ENCODE data around the gene CCDC192. TPM values are rescaled to one million over a fixed set of nuclear protein-coding genes. Genes with fewer than 3 reads are reported as not detected.

CCDC192 gene
- total RNA-seq, 6 experiments from 2014 or later, result not detected

DNA sequence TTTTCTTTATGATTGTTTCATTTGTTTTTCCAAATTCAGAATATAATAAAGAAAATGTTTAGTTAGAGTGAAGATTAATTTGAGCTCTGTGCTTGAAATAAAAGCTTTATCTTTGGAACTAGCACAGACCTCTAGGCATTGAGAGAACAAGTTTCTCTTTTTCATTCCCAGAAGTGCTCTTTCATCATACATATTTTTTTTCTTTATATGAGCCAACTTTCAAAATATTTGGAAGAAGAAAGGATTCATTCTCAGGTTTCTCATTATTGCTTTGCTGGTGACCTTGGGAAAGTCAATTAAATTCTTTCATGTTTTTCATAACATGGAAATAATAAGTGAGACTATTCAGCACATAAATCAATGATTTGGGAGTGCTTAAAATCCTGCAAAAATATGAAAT lies 37.5 kb upstream of the CCDC192 start:
- no peak for TF ChIP-seq POLR2A (IDR thresholded peaks at IDR 0.05)
- TF ChIP-seq, protein P1, sequence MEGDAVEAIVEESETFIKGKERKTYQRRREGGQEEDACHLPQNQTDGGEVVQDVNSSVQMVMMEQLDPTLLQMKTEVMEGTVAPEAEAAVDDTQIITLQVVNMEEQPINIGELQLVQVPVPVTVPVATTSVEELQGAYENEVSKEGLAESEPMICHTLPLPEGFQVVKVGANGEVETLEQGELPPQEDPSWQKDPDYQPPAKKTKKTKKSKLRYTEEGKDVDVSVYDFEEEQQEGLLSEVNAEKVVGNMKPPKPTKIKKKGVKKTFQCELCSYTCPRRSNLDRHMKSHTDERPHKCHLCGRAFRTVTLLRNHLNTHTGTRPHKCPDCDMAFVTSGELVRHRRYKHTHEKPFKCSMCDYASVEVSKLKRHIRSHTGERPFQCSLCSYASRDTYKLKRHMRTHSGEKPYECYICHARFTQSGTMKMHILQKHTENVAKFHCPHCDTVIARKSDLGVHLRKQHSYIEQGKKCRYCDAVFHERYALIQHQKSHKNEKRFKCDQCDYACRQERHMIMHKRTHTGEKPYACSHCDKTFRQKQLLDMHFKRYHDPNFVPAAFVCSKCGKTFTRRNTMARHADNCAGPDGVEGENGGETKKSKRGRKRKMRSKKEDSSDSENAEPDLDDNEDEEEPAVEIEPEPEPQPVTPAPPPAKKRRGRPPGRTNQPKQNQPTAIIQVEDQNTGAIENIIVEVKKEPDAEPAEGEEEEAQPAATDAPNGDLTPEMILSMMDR (IDR thresholded peaks at IDR 0.05), result no peak
- Histone ChIP-seq H3K4me1 (no peaks in the 10 kb centered on the region), H3K9me3 (no peaks in the 10 kb centered on the region), H3K4me3 (no peak overlapping the region), H3K36me3 (no peaks in the 10 kb centered on the region), H3K27me3 (no peaks in the 10 kb centered on the region), H3K27ac (no peak overlapping the region)
- ATAC-seq, result no peak
- DNase-seq, result no peak
- intact Hi-C loops (cut with DNase I), result no loop called here

DNA sequence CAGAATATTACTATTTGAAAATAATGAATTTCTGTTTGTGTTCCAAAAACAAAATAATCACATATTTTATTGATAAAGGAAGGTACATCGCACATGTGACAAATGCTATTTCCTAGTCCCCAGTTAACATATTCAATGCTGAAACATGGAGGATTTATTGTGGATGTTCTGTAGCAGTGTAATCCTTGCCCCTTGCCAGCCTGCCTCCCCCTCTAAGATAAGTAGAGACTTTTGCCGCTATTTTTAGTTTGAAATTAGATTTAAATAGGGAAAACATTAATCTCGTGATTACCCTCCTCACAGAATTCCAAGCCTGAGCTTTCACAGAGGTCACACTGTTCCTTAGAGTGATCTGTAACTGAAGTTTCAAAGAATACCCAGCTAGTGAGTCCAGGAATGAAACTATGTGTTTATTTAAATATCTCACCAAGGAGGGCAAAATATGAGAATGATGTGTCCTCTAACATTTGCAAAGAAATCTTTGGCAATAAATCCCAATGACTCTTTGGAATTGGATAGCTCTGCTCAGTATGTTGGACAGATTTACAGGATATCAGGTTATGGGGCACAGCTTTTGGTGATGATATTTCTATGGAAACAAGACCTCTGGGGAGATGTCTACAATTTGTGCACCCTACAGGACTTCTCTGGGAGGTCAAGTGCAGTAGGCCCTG lies 37.0 kb upstream of the CCDC192 start:
- Histone ChIP-seq H3K27ac (no peak overlapping the region), H3K4me3 (no peak overlapping the region), H3K9me3 (no peaks in the 10 kb centered on the region), H3K27me3 (no peaks in the 10 kb centered on the region), H3K36me3 (no peaks in the 10 kb centered on the region), H3K4me1 (no peaks in the 10 kb centered on the region)
- intact Hi-C loops (cut with DNase I), result no loop called here
- no peak for TF ChIP-seq POLR2A (IDR thresholded peaks at IDR 0.05)
- TF ChIP-seq, protein P1 (IDR thresholded peaks at IDR 0.05), result no peak
- DNase-seq (no peak), ATAC-seq (no peak)
- WGBS (ENCODE audit: insufficient coverage, low coverage, low lambda C conversion rate, missing lambda C conversion rate), result 52% methylated on average over 3 of the region's 3 CpGs

DNA sequence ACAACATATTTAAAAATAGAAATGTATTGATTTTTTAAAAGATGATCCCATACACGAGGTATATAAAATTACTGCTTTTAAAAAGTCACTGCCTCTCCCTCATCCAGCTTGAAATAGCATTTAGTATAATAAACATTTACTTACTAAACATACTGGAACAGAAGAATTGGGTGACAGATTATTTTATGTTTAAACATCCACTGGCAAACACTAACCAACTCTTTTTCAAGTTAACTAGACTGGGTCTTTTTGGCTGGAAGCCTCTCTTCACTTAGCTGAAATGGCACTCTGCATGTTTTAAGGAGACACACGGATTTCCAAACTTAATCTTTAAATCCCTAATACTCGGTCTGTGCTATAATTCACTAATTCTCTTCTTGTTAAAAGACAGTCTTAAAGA lies 35.3 kb upstream of the CCDC192 start:
- H3K27ac ChIP-seq, result no peak overlapping the region
- H3K4me1 ChIP-seq, result no peaks in the 10 kb centered on the region
- H3K36me3 ChIP-seq, result no peaks in the 10 kb centered on the region
- H3K4me3 ChIP-seq, result no peak overlapping the region
- no peaks in the 10 kb centered on the region for H3K27me3 ChIP-seq
- DNase-seq, result no peak
- 22% methylated on average over 3 of the region's 3 CpGs for WGBS (ENCODE audit: insufficient coverage, low coverage, low lambda C conversion rate, missing lambda C conversion rate)
- intact Hi-C loops (cut with DNase I), result no loop called here
- no peaks in the 10 kb centered on the region for H3K9me3 ChIP-seq
- ATAC-seq, result no peak
- TF ChIP-seq, protein P1 (IDR thresholded peaks at IDR 0.05), result no peak
- no peak for TF ChIP-seq POLR2A (IDR thresholded peaks at IDR 0.05)

DNA sequence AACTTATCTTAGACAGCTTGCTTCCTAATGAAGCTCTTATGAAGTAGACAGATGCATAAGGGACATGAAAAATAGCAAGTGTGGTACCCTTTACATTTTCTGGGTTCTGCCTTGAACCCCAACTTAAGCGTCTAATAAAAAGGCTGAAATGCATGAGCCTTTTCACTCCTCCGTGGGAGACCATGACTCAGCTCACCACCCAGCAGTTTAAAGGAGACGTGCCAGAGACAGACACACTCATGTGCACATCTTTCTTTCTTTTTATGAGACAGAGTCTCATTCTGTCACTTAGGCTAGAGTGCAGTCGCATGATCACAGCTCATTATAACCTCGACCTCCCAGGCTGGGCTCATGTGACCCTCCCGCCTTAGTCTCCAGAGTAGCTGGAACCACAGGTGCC lies 32.0 kb upstream of the CCDC192 start:
- Histone ChIP-seq H3K27ac (no peak overlapping the region), H3K27me3 (no peaks in the 10 kb centered on the region), H3K9me3 (no peaks in the 10 kb centered on the region), H3K36me3 (no peaks in the 10 kb centered on the region), H3K4me3 (no peak overlapping the region), H3K4me1 (no peaks in the 10 kb centered on the region)
- DNase-seq, result no peak
- no peak for ATAC-seq
- TF ChIP-seq POLR2A (IDR thresholded peaks at IDR 0.05), result no peak
- TF ChIP-seq, protein P1 (IDR thresholded peaks at IDR 0.05), result no peak
- intact Hi-C loops (cut with DNase I), result no loop called here
- 67% methylated on average over 6 of the region's 6 CpGs for WGBS (ENCODE audit: insufficient coverage, low coverage, low lambda C conversion rate, missing lambda C conversion rate)
